Pancreas (tissue), 10 donors: ENCODE results near the gene HSD3B1. TPM values are rescaled to one million over a fixed set of nuclear protein-coding genes. Genes with fewer than 3 reads are reported as not detected.
"Not testable (repeated sequence)": the region's sequence is repeated elsewhere in the genome, so short reads cannot be mapped to it uniquely, and the experiment has no call there.

Source experiments
- ATAC-seq, 4 donors: fragments of 200-7000 bp; cut with Tn5 transposase; one replicate each; pipeline versions ENCODE4 v1.8.0 to v1.9.1; 2020; ENCODE audit warnings: mild to moderate bottlenecking in 4 of 4, moderate library complexity in 4 of 4
- DNase-seq, 6 donors: peaks; one replicate each; pipeline ENCODE4 v3.0.0-alpha.2; 2020
- FAIRE-seq: peaks from 2 replicates; lab custom pipeline; 2012; peaks lifted over from hg19 to GRCh38; lab: Jason Lieb, UNC
- H3K27ac ChIP-seq, 4 donors: fragments of 200-600 bp; sonication (generic); 1 replicate in 3 of 4; 2 replicates in 1 of 4; pipeline versions ENCODE4 v1.5.0 to v1.8.0; 2020
- H3K27me3 ChIP-seq, 4 donors: fragments of 200-600 bp; one replicate each; pipeline ENCODE4 v1.8.0; 2021
- H3K36me3 ChIP-seq, 3 donors: fragments of 200-600 bp; sonication (generic) in 1 of 3; one replicate each; pipeline versions ENCODE4 v1.5.0 to v1.8.0; 2020 to 2021
- H3K4me1 ChIP-seq, 3 donors: fragments of 200-600 bp; one replicate each; pipeline ENCODE4 v1.8.0; 2021
- H3K4me3 ChIP-seq, 4 donors: fragments of 200-600 bp; sonication (generic) in 2 of 4; one replicate each; pipeline versions ENCODE4 v1.5.0 to v1.8.0; 2020 to 2021
- H3K9me3 ChIP-seq, 4 donors: fragments of 200-600 bp; one replicate each; pipeline ENCODE4 v1.8.0; 2021
- CTCF ChIP-seq, 4 donors: fragments of 200-600 bp; sonication (generic) in 3 of 4; IDR thresholded peaks; one replicate each; pipeline versions ENCODE4 v1.5.0 to v1.8.0; 2021; ENCODE audit warnings: antibody characterized with exemption in 4 of 4
- WGBS, 2 donors: extraction: QIAGEN DNeasy Blood & Tissue Kit; methylation state at CpG; one replicate each; pipeline ENCODE4 v1.1.7; 2013; 5-methylcytosine and 5-hydroxymethylcytosine counted together
- intact Hi-C, 3 donors: fragments of 100-400 bp; cut with DNase I; formaldehyde crosslinking; loops; one replicate each; pipeline versions ENCODE4 v1.11.1 to v1.14.2; 2022
- polyA plus RNA-seq, 2 donors: library from polyadenylated mRNA; stranded (reverse); fragments of 200-250 nt; gene quantifications; one replicate each; pipeline ENCODE4 v1.2.3, GENCODE V29; 2013
- total RNA-seq, 6 donors: library from RNA; stranded (reverse); fragmentation: NEBNext Ultra II Directional in 4 of 6; extraction: Animal tissue kit (Norgen Biotek cat#: 25700) in 4 of 6; gene quantifications; one replicate each; pipeline versions ENCODE4 v1.2.1 to v1.2.4, GENCODE V29; 2021 to 2023
- donor health status: healthy with polysubstance abuse.
- donor health status: DM: no; HTN: no; CAD: no; lungs with moderate emphysema.
- donor health status: DM: no; HTN: no; CAD: no.
- donor health status: control.
- donor health status: control.
- donor health status: Bipolar disorder and iron deficiency.
- donor health status: DM: yes; HTN: yes; CAD: no.
- donor health status: DM: no; HTN: no; CAD: no.
- donor health status: DM: no; HTN: no; CAD: no.
- donor health status: DM: yes; HTN: yes; CAD: no.

The HSD3B1 gene
- total and polyA plus RNA-seq, 8 donors: not detected

GRCh38 chr1:119547306-119547705 is 40.3 kb downstream of the HSD3B1 start:
- peaks cover 3 to 11% (median 4%) of the 10 kb centered on the region in 3 donors for H3K4me1 ChIP-seq
- 89 to 95% methylated on average over 1 of the region's 1 CpG for WGBS, 2 donors
- DNase-seq (no peak), FAIRE-seq (no peak), ATAC-seq (no peak)
- no peaks in the 10 kb centered on the region for H3K36me3 ChIP-seq
- no peak for TF ChIP-seq CTCF (IDR thresholded peaks at IDR 0.05)
- H3K9me3 ChIP-seq: no peaks in the 10 kb centered on the region
- H3K4me3 ChIP-seq: no peak overlapping the region
- H3K27me3 ChIP-seq: no peaks in the 10 kb centered on the region
- no peak overlapping the region for H3K27ac ChIP-seq
- intact Hi-C loops: loop anchor here in 1 of 3 donors (10.0 kb wide), 1 partner anchor 127 kb away; no protein-coding TSS in a partner anchor

- no peaks in the 10 kb centered on the region for H3K27me3 ChIP-seq
- peaks cover 7 to 16% (median 7%) of the 10 kb centered on the region in 3 donors for H3K4me1 ChIP-seq
- 90% methylated on average over 7 of the region's 7 CpGs for WGBS, 2 donors
- intact Hi-C loops: loop anchor here in 1 of 3 donors (10.0 kb wide), 1 partner anchor 127 kb away; no protein-coding TSS in a partner anchor
- DNase-seq (no peak), ATAC-seq (no peak), FAIRE-seq (no peak)
- H3K9me3 ChIP-seq: no peaks in the 10 kb centered on the region
- no peaks in the 10 kb centered on the region for H3K36me3 ChIP-seq
- TF ChIP-seq CTCF (IDR thresholded peaks at IDR 0.05): no peak
- H3K27ac ChIP-seq: no peak overlapping the region
- H3K4me3 ChIP-seq: no peak overlapping the region
Measured at GRCh38 chr1:119547805-119548204, 40.8 kb downstream of the HSD3B1 start.

DNA sequence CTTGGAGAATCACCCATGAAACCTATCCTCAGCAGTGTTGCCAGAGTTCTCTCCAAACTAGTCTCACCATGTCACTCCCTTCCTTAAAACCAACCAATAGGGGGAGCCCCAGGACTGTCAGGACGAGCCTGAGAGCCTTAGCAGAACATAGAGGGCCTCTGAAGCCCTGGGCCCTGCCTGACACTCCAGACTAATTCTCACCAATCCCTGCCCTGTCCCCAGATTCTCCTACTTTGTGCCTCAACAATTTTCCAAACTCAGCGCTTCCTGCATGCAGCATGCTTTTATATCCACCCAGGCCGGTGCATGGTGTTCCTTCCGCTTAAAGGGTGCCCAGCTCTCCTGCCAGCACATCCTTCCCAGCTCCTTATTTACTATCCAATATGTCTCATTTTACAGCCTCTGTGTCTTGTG is 42.7 kb downstream of the HSD3B1 start:
- DNase-seq (peak in 4 of 6 donors; percentile 51 to 77 (median 64)), FAIRE-seq (no peak), ATAC-seq (peak; percentile 34 to 80 (median 74))
- WGBS, 2 donors: 66 to 77% methylated on average over 4 of the region's 4 CpGs
- peak in 3 of 4 donors; percentile 35 to 42 (median 38) for TF ChIP-seq CTCF (IDR thresholded peaks at IDR 0.05)
- H3K36me3 ChIP-seq: no peaks in the 10 kb centered on the region
- no peaks in the 10 kb centered on the region for H3K9me3 ChIP-seq
- intact Hi-C loops: loop anchor here in 1 of 3 donors (10.0 kb wide), 1 partner anchor 125 kb away; no protein-coding TSS in a partner anchor
- no peaks in the 10 kb centered on the region for H3K27me3 ChIP-seq
- H3K27ac ChIP-seq: no peak overlapping the region
- peaks cover 21 to 33% (median 25%) of the 10 kb centered on the region in 3 donors for H3K4me1 ChIP-seq
- H3K4me3 ChIP-seq: no peak overlapping the region

DNA sequence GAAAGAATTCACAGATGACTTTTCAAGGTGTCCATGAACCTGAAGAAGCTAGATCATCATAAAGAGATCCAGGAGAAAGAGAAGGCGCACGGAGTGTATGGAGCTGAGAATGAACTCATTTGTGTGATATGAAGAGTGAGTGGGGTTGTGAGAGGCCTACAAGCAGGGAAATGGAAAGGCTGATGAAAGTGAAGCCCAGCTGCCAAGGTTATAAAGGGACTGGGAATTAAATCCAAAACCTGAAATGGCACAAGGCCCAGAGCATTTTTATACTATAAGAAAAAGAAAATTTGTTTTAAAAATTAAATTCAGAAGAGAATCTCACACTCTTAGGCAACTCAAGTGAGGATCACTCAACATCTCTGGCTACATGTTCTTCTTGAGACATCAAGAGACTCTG is 43.4 kb downstream of the HSD3B1 start:
- Histone ChIP-seq H3K27me3 (no peaks in the 10 kb centered on the region), H3K27ac (no peak overlapping the region), H3K4me1 (peaks cover 21 to 33% (median 26%) of the 10 kb centered on the region in 3 donors), H3K36me3 (no peaks in the 10 kb centered on the region), H3K4me3 (no peak overlapping the region), H3K9me3 (no peaks in the 10 kb centered on the region)
- no peak for TF ChIP-seq CTCF (IDR thresholded peaks at IDR 0.05)
- no peak for FAIRE-seq
- DNase-seq: no peak
- intact Hi-C loops: no loop called here
- WGBS, 2 donors: 86 to 90% methylated on average over 2 of the region's 2 CpGs
- no peak for ATAC-seq

GRCh38 chr1:119551218-119551617 is 44.2 kb downstream of the HSD3B1 start:
- ATAC-seq: no peak
- Histone ChIP-seq H3K4me3 (no peak overlapping the region), H3K27me3 (no peaks in the 10 kb centered on the region), H3K27ac (peak overlapping the region in 1 of 4 donors; percentile 67), H3K36me3 (no peaks in the 10 kb centered on the region), H3K9me3 (no peaks in the 10 kb centered on the region), H3K4me1 (peaks cover 21 to 33% (median 26%) of the 10 kb centered on the region in 3 donors)
- FAIRE-seq: no peak
- intact Hi-C loops: no loop called here
- no peak for DNase-seq
- no peak for TF ChIP-seq CTCF (IDR thresholded peaks at IDR 0.05)

- DNase-seq, H3K27me3 ChIP-seq, H3K9me3 ChIP-seq, H3K36me3 ChIP-seq, intact Hi-C loops, H3K4me3 ChIP-seq, FAIRE-seq: not testable (repeated sequence)
- 89% methylated on average over 1 of the region's 1 CpG; no CpG with 5 or more reads in 1 of the 2 donors for WGBS, 2 donors
- peaks cover 21 to 33% (median 26%) of the 10 kb centered on the region in 3 donors for H3K4me1 ChIP-seq
- ATAC-seq: peak in 2 of 4 donors; percentile 3 to 5
- peak overlapping the region; percentile 10 to 67 (median 64) for H3K27ac ChIP-seq
Measured at GRCh38 chr1:119552656-119553055, 45.6 kb downstream of the HSD3B1 start.

DNA sequence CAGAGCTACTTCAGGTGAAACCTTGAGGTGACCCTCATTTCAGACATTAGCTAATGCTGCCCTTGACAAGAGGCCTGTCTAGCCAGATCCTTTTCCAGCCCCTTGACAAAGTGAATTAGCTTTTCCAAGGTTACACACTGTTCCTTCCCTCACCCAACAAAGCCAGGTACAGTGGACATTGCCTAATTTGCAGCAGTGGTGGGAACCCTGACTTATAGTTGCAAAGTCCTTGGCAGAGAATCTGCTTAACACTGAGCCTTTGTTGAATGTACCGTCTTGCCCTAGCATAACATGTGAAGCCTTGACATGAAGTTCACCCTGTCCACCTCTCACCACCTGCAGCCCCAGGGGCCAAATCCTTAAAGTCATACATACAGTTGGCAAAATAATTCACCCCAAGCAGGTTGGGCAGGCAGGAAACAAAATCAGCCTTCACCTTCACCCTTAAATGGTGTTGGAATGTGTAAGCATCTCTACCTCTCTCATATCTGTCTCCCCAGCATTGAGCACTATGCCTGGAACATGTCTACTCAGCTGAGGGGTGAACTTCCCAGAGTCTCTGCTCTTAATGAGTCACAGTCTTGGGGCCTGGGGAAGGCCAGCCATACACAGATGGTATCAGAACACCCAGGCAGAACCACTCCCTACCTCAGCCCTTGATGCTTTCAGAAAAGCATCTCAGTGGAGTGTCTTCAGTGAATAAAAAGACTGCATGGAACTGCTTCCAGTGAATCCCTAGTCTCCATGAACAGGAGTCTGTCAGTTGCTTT is 46.5 kb downstream of the HSD3B1 start:
- intact Hi-C loops, H3K4me3 ChIP-seq, H3K36me3 ChIP-seq, H3K9me3 ChIP-seq, FAIRE-seq, H3K27me3 ChIP-seq: not testable (repeated sequence)
- Histone ChIP-seq H3K4me1 (peaks cover 21 to 33% (median 26%) of the 10 kb centered on the region in 3 donors), H3K27ac (peak overlapping the region; percentile 62 to 67 (median 64))
- ATAC-seq: peak; percentile 52 to 79 (median 64)
- peak in 3 of 6 donors; percentile 41 to 60 (median 52) for DNase-seq
- WGBS, 2 donors: 6 to 14% methylated on average over 1 of the region's 1 CpG
